ENCODE measurements around the gene PLEKHO2.

Gene PLEKHO2

DNA sequence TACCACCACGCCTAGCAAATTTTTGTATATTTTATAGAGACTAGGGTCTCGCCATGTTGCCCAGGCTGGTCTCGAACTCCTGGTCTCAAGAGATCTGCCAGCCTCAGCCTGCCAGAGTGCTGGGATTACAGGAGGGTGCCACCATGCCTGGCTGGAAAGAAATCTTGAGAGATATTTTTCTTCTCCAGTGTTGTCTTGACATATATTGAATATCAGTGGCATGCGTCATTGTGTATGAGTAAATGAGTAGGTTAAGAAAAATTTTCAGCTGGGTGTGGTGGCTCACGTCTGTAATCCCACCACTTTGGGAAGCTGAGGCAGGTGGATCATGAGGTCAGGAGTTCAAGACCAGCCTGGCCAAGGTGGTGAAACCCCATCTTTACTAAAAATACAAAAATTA, 12.7 kb upstream of the PLEKHO2 start:
- no peak for DNase-seq (ENCODE audit: low spot score)

DNA sequence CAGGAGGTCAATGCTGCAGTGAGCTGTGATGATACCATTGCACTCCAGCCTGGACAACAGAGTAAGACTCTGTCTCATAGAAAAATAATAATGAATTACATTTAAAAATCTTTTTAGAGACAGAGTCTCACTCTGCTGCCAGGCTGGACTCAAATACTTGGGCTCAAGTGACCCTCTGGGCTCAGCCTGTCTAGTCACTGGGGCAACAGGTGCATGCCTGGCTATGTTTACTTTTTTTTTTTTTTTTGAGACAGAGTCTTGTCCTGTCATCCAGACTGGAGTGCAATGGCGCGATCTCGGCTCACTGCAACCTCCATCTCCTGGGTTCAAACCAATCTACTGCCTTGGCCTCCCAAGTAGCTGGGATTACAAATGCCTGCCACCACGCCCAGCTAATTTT, 8.0 kb upstream of the PLEKHO2 start:
- no peak for DNase-seq (ENCODE audit: low spot score)

DNA sequence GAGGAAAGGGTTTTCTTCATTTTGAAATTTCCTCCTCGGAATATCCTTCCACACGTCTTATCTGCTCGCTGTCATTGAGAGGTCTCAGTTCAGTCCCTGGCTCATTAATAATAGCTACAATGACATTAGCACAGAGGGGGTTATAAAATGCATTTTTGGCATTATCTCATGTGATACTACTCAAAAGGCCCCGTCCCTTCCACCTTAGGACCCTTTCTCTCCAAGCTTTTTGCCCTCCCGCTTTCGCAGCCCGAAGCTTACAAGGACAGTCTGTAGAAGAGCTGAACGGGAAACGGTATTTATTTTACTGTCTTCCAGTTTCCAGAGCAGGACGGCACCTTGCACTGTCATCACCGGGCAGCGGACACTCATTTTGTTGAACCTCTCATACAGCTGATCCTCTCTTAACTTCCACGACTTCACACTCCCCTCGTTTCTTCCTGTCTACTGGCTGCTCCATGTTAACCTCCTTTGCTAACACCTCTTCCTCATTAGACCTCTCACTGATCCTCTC, 5.6 kb upstream of the PLEKHO2 start:
- DNase-seq (ENCODE audit: low spot score), result no peak

DNA sequence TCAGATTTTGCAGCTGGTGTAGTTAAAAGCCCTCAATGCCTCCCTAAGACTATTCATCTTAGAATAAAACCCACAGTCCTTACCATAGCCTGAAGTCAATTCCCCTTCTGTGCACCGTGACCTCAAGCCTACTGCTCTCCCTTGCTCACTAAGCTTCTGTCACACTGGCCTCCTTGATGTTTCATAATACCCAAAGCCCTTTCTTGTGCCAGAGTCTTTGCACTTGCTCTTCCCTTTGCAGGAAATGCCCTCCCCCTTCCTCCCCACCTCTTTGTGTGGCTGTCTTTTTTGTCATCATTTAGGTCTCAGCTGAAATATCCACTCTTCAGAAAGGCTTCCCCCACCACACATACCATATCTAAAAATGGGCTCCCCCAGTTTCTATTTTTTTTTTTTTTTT, 4.2 kb upstream of the PLEKHO2 start:
- DNase-seq (ENCODE audit: low spot score), result no peak

DNA sequence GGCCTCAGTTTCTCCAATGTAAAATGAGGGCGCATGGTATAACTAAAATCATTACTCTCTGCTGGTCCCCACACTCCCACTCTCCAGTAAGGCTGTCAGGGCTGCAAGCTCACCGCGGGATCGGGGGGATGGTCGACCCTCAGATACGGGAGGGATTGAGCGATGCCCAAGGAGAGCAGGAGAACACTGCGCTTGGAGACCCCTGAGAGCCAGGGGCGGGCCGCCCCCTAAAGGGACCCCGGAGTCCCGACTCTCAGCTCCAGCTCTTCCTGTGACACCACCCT, 713 bp upstream of the PLEKHO2 start:
- DNase-seq (ENCODE audit: low spot score), result peak; percentile 40

DNA sequence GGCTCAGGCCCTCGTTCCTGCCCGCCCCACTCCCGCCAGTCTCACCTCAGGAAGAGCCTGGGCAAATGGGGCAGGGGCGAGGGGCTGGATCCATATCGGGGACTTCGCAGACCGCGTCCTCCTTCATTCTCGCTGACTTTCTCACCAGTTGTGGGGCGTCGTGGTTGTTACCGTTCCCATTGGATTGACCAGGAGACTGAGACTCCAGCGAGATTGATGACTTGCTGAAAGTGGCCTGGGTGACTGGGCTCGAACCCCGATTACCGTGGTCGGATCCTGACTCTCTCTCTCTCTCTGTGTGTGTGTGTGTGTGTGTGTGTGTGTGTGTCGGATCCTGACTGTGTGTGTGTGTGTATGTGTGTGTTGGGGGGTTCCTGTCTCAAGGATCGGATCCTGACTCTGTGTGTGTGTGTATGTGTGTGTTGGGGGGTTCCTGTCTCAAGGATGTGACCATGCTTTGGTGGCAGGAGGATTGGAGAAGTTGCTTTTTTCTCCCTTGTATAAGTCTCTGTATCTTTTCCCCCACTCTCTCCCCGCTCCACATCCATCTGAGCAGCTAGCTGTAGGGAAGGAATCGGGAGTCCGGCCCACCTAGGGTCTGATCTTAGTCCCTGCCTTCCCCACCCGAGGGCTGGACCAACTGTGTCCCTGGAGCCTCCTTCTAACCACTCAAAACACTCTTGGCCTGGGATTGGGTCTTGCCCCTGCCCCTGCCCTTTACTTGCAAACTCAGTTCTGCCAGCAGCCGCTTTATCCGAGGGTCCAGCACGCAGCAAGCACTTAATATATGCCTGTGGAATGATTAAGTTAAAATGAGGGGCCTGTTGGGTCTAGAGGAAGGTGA, 603 bp downstream of the PLEKHO2 start:
- no peak for DNase-seq (ENCODE audit: low spot score)

DNA sequence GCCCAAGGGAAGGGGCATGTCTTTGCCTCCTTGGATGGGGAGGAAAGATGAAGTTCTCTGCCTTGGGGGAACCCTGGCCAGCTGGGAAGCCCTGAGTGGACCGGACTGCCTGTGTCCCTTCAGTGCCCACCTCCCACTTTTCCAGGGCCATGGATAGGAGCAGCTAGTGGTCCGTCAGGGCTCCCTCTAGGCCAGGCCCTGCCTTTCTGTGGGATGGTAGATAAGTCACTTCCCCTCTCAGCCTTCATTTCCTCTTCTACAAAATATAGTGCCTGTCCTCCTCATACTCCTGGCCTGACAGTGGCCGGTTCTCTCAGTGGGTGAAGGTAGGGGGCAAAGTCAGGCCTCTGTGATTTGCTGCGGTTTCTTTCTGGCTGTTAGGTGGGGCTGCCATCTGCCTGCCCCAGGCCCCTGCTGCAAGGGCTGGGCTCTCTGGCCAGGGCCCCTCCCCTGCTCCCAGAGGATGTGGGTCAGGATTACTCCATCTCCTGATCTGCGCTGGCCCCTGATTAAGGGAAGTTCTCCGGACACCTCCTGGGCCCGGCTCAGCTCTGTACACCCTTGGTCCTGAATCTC, 1.4 kb downstream of the PLEKHO2 start:
- no peak for DNase-seq (ENCODE audit: low spot score)

DNA sequence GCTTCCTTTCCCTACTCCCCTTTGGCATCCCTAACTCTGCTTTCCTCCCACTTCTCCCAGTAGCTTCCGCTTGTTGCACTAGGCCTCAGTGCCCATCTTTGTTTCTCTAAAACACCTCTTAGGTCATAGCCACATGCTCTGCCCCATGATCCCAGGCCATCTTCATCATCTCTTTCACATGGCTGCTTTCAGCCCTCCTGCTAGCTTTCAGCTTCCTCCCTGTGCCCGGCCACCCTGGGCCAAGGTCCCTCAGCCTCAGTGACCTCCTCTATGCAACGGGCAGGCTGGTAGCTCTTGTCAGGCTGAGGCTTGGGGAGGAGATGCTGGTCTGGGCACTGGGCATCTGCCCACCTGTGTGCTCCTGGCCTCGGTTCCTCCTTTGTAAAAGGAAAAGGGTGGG, 2.3 kb downstream of the PLEKHO2 start:
- no peak for DNase-seq (ENCODE audit: low spot score)

DNA sequence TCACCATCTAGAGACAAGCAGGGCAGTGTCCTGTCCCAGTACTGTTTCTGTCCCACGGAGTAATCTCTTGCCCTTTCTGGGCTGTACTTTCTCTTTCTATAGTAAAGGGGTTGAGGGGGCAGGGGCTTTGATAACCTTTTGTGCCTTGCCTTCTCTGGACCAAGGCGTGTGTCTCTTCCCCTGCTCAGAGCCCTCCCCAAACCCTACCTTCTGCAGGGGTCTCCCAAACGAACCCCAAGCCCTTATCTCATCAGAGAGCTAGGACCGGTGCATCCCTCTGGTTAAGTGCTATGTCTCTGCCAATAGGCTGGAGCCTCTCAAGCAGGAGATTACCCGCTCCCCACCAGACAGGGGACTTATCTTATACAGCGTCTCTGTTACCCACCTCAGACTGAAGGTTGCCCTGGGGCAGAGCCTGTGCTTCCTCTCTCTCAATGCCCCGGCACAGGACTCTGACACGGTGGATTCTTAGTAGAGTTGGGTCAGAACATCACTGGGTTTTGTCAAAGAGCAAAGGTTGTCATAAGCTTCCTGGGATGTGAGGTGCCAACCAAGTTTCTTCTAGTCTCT, 2.9 kb downstream of the PLEKHO2 start:
- no peak for DNase-seq (ENCODE audit: low spot score)

DNA sequence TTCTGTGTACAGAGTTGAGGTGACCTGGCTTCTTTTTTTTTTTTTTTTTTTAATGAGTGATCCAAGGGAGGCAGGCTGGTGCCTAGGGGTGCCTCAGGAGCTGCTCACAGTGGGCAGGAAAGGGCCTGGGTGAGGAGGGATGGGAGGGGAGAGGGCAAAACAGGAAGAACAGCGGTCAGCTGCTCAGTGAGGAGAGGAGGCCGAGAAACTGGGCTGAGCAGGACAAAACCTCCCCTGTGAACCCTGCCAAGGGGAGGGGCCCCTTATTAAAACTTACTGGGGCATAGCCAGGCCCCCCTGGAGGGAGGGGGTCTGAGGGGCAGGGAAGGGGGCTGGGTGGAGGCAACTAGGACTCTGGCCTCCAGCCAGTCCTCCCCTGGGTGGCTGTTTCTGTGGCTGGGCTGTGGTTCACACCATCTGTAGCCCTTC, 3.5 kb downstream of the PLEKHO2 start:
- DNase-seq (ENCODE audit: low spot score), result no peak

DNA sequence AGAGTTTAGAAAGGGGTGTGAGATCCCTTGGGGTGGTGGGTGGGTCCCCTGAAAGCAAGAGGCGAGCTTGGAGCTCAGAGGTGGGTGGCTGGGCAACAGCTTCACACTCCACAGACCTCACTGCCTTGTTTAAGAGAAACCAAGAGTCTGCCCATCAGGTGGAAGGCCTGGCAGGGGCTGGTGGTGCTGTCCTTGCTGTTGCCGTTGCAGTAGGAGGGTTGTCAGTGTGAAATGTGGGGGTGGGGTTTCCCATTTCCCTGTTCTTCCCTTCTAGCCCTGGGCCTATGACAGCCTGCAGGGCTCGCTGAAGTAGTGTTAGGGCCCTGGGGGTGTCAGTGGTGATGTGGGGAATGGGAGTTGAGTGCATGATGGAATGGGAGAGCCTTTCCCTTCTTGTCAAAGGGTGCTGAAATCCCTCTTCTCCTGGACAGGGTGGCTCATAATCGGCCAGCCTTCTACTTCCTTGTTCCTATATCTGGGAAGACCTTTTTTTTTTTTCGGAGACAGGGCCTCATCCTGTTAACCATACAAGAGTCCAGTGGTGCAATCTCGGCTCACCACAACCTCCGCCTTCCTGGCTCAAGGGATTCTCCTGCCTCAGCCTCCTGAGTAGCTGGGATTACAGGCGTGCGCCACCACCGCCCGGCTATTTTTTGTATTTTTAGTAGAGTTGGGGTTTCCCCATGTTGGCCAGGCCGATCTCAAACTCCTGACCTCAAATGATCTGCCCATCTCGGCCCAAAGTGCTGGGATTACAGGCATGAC, 4.3 kb downstream of the PLEKHO2 start:
- DNase-seq (ENCODE audit: low spot score), result no peak

DNA sequence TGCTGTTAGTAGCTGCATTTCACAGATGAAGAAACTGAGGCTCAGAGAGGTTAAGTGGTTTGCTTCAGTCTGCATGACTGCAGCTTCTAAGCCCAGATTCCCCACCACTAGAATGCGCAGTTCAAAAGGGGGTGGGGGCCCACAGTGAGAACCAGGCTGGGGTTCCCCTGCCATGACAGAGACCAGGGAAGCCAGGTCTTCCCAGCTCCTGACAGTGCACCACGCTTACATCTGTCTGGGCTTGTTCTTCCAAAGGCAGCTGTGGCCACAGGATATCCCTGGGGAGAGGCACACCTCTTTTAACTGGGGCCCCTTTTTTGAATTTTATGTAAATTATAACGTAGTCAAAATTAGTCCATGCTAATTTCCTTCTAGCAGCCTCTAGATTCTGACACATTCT, 5.3 kb downstream of the PLEKHO2 start:
- no peak for DNase-seq (ENCODE audit: low spot score)

DNA sequence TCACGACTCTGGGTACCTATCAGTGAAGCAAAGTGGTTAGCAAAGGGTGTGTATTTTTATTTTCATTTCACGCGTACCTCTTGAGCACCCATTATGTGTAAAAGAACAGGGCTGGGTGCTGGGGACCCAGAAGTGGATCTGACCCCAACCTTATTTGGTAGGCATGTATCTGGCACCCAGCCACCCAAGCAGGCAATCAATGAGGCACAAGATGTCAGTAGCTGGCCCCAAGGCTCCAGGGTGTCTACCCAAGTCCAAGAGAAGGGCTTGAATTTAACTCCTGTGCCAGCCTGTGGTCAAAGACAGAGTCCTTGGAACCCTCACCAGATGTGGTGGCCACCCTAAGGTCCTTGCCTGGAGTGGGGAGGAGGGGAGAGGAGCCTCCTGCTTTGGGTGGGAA, 5.7 kb downstream of the PLEKHO2 start:
- DNase-seq (ENCODE audit: low spot score), result no peak

DNA sequence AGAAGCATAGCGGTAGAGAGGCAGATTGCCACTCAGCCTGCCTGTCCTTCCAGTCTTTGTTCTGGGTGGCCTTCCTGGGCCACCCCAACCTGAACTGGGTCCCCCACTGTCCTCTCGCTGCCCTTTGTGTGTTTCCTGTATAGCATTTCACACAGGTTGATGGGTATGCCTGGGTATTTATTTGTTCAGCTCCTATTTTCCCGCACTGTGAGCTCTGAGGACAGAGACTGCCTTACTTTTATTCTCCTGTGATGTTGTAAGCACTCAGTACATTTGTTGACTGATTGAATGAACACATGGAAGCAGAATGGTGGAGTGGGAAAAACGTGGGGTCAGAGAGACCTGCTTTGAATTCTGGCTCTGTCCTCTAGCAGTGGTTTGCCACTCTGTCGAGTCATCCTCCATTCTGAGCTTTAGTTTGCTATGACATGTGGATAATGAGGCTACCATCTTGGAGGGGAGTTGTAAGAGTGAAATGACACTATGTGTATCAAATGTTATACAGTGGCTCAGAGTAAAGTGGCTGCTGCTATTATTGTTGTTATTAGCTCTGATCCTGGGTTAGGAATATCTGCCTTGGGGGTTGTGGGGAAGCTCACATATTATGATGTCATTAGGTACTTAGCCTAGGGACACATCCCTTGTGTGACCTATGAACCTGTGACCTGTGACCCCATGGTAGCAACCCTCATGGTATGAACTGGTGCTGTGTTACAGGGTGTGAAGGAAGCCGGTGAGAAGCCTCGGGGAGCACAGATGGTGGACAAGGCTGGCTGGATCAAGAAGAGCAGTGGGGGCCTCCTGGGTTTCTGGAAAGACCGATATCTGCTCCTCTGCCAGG, 6.4 kb downstream of the PLEKHO2 start:
- no peak for DNase-seq (ENCODE audit: low spot score)

DNA sequence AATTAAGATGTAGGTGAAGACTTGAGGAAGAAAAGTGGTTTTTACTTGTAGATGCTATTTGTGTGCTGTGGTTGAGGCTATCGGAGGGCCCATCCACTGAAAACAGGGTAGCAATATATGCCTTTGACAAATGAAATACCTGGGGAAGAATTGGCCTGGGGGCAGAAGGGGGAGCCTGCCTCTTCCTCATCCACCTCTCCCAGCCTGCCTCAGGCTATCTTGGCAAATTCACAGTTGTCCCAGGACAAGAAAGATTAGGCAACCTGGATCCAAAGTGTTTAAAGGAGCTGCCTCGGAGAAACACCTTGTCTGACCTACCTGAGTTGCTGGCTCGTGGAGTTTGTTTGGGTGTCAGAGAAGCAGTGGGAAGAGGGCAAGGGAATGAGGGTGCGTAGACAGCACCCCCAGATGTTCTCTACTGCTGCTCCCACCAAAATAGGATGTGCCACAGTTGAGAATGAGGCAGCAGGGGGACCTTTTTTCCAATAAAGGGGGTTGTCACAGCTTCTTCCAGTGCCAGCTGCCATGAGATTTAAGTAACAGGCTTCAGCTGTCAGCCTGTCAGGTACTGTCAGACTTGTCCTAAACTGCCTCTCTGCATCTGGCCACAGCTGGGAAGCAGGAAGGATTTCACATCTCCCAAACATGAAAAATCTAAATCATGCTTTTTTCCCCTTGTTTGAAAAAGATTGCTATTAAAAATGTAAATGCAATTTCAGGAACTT, 9.2 kb downstream of the PLEKHO2 start:
- DNase-seq (ENCODE audit: low spot score), result no peak

DNA sequence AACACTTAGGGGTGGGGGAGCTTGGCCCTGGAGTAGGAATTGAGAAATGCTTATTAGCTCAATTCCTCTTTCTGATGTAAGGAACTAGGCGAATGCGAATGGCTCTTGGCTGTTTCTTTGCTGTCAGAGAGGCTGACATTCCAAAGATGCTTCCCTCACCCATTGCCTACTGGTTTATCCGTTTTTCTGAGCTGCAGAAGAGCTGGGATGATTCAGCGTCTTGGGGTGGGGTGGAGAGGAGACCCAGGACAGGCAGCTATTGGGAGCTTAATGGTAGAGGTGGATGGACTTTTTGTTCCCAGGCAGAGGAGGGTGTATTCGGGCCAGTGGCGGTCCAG, 9.8 kb downstream of the PLEKHO2 start:
- no peak for DNase-seq (ENCODE audit: low spot score)

DNA sequence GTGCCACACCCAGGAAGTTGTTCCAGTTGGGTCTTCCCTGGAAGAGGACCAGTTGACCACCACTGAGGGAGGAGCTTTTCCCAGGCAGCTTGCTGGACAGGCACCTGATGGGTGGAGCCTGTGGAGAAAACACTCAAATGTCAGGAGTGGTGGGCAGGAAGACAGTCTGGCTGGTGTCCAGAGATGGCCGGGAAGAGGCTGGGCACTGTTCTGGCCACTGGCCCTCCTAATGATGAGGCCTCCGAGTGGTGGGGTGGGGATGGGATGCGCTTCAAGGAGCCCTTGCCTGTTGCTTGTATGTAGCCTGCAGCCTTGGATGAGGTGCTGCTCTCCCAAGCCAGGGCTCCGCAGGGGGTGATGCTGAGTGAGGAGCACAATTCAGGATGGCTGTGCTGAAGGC, 12.3 kb downstream of the PLEKHO2 start:
- no peak for DNase-seq (ENCODE audit: low spot score)

DNA sequence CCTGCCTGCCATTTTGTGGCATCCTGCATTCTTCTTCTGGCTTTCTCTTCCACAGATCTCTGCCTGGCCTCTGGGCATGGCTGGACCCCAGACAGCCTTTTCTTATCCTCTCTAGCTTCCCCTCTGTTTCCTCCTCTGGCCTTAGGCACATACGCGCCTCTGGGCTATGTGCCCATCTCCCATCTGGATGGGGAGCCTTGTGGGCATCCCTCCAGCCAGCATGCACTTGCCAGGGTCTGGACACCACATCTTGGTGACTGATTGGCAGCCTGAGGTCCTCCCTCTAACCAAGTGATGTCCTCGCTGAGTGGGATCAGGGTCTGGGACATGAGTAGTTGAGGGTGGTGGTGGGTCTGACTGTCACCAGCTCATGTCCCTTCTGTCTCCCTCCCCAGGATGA, 12.8 kb downstream of the PLEKHO2 start:
- no peak for DNase-seq (ENCODE audit: low spot score)

DNA sequence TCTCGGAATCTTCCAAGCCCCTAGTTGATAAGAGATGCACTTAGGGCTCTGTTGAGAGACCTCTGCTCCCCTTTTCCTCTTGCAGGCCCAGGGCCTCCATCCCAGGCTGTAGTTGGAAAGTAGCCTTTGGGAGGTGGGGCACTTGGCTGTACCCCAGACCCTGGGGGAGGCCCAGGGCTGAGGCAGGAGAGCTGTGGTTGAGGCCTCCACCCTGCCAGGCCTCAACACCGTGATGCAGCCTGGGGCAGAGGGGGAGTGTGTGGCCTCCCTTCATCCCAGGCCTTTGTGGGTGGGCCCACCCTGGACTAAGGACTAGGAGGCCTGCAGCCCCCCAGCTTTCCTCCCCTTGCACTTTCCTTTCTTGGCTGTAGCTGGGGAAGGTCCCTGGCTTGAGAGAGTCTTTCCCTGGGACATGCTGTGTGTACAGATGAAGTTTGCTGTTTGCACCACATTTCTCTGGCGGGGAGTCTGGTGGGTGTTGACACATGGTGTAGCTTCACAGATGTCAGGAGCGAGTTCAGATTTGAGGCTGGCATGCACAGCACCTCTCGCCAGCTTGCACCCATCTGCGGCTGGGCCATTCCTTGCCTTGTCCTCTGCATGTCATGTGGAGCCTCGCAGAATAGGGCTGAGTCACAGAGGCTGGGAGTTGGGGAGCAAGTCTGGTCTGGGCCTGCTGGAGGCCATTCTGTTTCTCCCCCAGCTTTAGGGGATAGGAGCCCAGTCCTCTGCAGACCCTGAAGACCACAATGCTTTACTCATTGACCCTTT, 13.7 kb downstream of the PLEKHO2 start:
- no peak for DNase-seq (ENCODE audit: low spot score)

DNA sequence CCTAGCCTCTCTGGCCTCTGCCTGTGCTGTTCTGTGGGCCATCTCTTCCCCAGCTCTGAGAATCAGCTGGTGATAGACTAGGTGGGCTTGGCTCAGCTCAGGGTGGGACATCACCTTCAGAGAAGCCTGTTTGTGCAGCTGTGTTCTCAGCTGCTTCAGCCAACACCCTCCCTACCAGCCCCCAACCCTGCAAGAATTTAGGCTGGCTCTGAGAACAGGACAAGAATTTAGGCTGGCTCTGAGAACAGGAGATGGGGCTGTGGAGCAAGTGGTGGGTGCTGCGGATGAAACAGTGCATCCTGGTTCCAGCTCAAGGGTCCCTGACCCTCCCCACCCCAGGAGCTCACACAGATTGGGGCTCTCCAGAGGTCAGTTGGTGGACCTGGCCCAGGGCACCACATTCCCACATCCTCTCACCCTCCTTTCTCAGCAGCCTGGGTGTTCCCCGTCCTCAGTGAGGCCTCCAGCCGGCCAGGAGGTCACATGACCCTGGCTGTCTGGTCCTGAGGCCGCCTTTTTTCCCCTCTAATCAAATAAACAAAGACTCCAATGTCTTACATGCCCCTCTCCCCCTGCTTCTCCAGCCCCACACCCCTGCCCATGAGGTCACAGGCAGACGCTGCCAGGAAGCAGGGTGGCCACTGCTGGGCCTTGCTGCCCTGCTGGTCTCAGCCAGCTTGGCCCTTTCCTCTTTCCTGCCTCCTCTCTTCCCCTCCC, 14.9 kb downstream of the PLEKHO2 start:
- peak; percentile 98 for DNase-seq (ENCODE audit: low spot score)
